ENCODE results near the gene TET3.

GRCh38 chr2:74001121-74001520 is 16.4 kb downstream of the TET3 start:
- no peak for TF ChIP-seq CTCF (conservative IDR thresholded peaks at IDR 0.05; ENCODE audit: low read depth, low read length)
- no peak for TF ChIP-seq POLR2A (IDR thresholded peaks at IDR 0.05; ENCODE audit: low read depth, low read length)
- TF ChIP-seq MAZ (IDR thresholded peaks at IDR 0.05; ENCODE audit: borderline replicate concordance, low read depth, low read length) = no peak
- no peak for TF ChIP-seq MXI1 (IDR thresholded peaks at IDR 0.05; ENCODE audit: borderline replicate concordance, low read depth, low read length)
- TF ChIP-seq RAD21 (IDR thresholded peaks at IDR 0.05; ENCODE audit: low read length) = no peak
- TF ChIP-seq NFE2L2 (IDR thresholded peaks at IDR 0.05; ENCODE audit: low read depth, low read length) = no peak
- no peak for TF ChIP-seq CEBPB (IDR thresholded peaks at IDR 0.05; ENCODE audit: low read depth, low read length)
